ENCODE results near the gene CACTIN.

DNA sequence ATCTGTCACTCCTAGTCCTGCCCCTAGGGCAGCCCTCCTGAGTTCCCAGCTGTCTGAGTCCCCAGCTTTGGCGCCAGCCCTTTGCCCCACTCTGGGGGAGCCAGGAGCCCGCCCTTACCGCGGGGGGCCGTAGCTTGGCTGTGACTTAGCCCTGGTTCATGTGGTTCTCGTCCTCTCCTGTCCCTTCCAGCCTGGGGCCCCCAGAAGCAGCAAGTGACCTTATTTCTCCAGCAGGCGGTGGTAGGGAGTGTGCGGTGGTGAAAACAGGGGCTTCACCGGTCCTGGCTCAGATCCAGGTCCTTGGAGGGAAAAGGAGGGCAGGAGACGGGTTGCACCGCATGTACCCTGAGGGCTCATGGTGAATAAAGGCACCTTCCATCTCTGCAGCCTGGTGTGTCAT is 33.4 kb downstream of the CACTIN start:
- TF ChIP-seq EP300 (IDR thresholded peaks at IDR 0.05; ENCODE audit: borderline replicate concordance in 1 of 2, low read depth in 1 of 2, low read length in 1 of 2), result no peak
- peak; percentile 10; the same call in 1 of the 2 replicates for TF ChIP-seq CTCF (IDR thresholded peaks at IDR 0.05)
- no peak for TF ChIP-seq TCF12 (IDR thresholded peaks at IDR 0.05)
